Breast epithelium (tissue), 4 donors: ENCODE results near the gene PPHLN1. TPM values are rescaled to one million over a fixed set of nuclear protein-coding genes. Genes with fewer than 3 reads are reported as not detected.
"Not testable (repeated sequence)": the region's sequence is repeated elsewhere in the genome, so short reads cannot be mapped to it uniquely, and the experiment has no call there.

Source experiments
- DNase-seq, 2 donors: peaks; one replicate each; pipeline ENCODE4 v3.0.0-alpha.2; 2019; ENCODE audit warnings: low spot score in 2 of 2
- H3K27ac ChIP-seq, 2 donors: fragments of 200-600 bp; sonication (generic) in 1 of 2; one replicate each; pipeline ENCODE4 v1.5.1; 2016 to 2019; ENCODE audit warnings: mild to moderate bottlenecking in 1 of 2
- H3K27me3 ChIP-seq, 2 donors: fragments of 200-600 bp; sonication (generic) in 1 of 2; one replicate each; pipeline versions ENCODE4 v1.5.1 to v1.6.0; 2017 to 2019; ENCODE audit warnings: control low read depth in 1 of 2, mild to moderate bottlenecking in 1 of 2
- H3K36me3 ChIP-seq: fragments of 200-600 bp; one replicate; pipeline ENCODE4 v1.5.1; 2019
- H3K4me1 ChIP-seq, 2 donors: fragments of 200-600 bp; sonication (generic); one replicate each; pipeline ENCODE4 v1.5.1; 2016 to 2019; ENCODE audit warnings: control low read depth in 1 of 2
- H3K4me3 ChIP-seq, 3 donors: fragments of 200-600 bp; sonication (generic); 1 replicate in 2 of 3; 2 replicates in 1 of 3; pipeline ENCODE4 v1.5.1; 2016 to 2019; ENCODE audit warnings: mild to moderate bottlenecking in 3 of 3, moderate library complexity in 2 of 3
- H3K9me3 ChIP-seq, 2 donors: fragments of 200-600 bp; sonication (generic) in 1 of 2; one replicate each; pipeline ENCODE4 v1.5.1; 2016 to 2019; ENCODE audit warnings: control low read depth in 1 of 2
- CTCF ChIP-seq, 3 donors: fragments of 450-650 bp; IDR thresholded peaks; one replicate each; pipeline ENCODE4 v1.5.1; 2016 to 2017; ENCODE audit warnings: antibody characterized with exemption in 3 of 3, mild to moderate bottlenecking in 3 of 3, moderate library complexity in 3 of 3
- POLR2A ChIP-seq: fragments of 450-650 bp; IDR thresholded peaks from one replicate; pipeline ENCODE4 v1.6.1; 2016; ENCODE audit warnings: antibody characterized with exemption, mild to moderate bottlenecking, moderate library complexity
- POLR2AphosphoS5 ChIP-seq, 3 donors: sonication (generic); formaldehyde crosslinking; IDR thresholded peaks; one replicate each; pipeline ENCODE4 v1.6.1; 2017; ENCODE audit warnings: antibody characterized with exemption in 3 of 3
- intact Hi-C: fragments of 100-400 bp; cut with DNase I; formaldehyde crosslinking; loops from one replicate; pipeline ENCODE4 v1.15.1; 2023; ENCODE audit warnings: low total_unique reads
- total RNA-seq, 3 donors: library from RNA; depleted of rRNA; stranded (reverse); fragments of >200 nt; gene quantifications; one replicate each; pipeline ENCODE4 v1.1.0, GENCODE V29; 2016

Gene PPHLN1
- total RNA-seq, 3 donors from 2014 or later = 52.0 to 90.6 (median 62.3) TPM

GRCh38 chr12:42322567-42322966, 3.4 kb upstream of the PPHLN1 start:
- H3K27ac ChIP-seq = no peak overlapping the region
- no peaks in the 10 kb centered on the region for H3K9me3 ChIP-seq
- no peak for DNase-seq
- no peak overlapping the region for H3K4me3 ChIP-seq
- no peak for TF ChIP-seq POLR2A
- no peak for TF ChIP-seq CTCF (IDR thresholded peaks at IDR 0.05)
- no peak for TF ChIP-seq POLR2AphosphoS5 (IDR thresholded peaks at IDR 0.05)
- peaks cover 4% of the 10 kb centered on the region for H3K36me3 ChIP-seq
- intact Hi-C loops = no loop called here
- peaks cover 0 to 7% of the 10 kb centered on the region in 2 donors for H3K4me1 ChIP-seq
- no peaks in the 10 kb centered on the region for H3K27me3 ChIP-seq

- TF ChIP-seq POLR2AphosphoS5 (IDR thresholded peaks at IDR 0.05) (no peak), POLR2A (no peak), CTCF (IDR thresholded peaks at IDR 0.05) (no peak)
- no peaks in the 10 kb centered on the region for H3K27me3 ChIP-seq
- no peak overlapping the region for H3K4me3 ChIP-seq
- H3K9me3 ChIP-seq = no peaks in the 10 kb centered on the region
- H3K36me3 ChIP-seq = peaks cover 4% of the 10 kb centered on the region
- intact Hi-C loops = no loop called here
- no peak for DNase-seq
- H3K4me1 ChIP-seq = peaks cover 0 to 8% of the 10 kb centered on the region in 2 donors
- H3K27ac ChIP-seq = no peak overlapping the region
Measured at GRCh38 chr12:42323856-42324255, 2.1 kb upstream of the PPHLN1 start.

GRCh38 chr12:42325326-42325652, 678 bp upstream of the PPHLN1 start:
- intact Hi-C loops = no loop called here

GRCh38 chr12:42326541-42327226, 717 bp downstream of the PPHLN1 start:
- TF ChIP-seq POLR2AphosphoS5 (IDR thresholded peaks at IDR 0.05) (no peak), CTCF (IDR thresholded peaks at IDR 0.05) (no peak), POLR2A (no peak)
- H3K36me3 ChIP-seq = peaks cover 4% of the 10 kb centered on the region
- no peaks in the 10 kb centered on the region for H3K9me3 ChIP-seq
- H3K4me3 ChIP-seq = peak overlapping the region; percentile 62 to 77 (median 75)
- peak overlapping the region; percentile 89 to 92 for H3K27ac ChIP-seq
- H3K27me3 ChIP-seq = no peaks in the 10 kb centered on the region
- DNase-seq = no peak
- peaks cover 0 to 8% of the 10 kb centered on the region in 2 donors for H3K4me1 ChIP-seq
- intact Hi-C loops = no loop called here

More at GRCh38 chr12:42325326-42325652, 678 bp upstream of the PPHLN1 start:
- peak overlapping the region; percentile 62 to 77 (median 75) for H3K4me3 ChIP-seq
- peak overlapping the region; percentile 89 to 92 for H3K27ac ChIP-seq
- peaks cover 4% of the 10 kb centered on the region for H3K36me3 ChIP-seq
- H3K4me1 ChIP-seq = peaks cover 0 to 8% of the 10 kb centered on the region in 2 donors
- no peaks in the 10 kb centered on the region for H3K27me3 ChIP-seq
- TF ChIP-seq CTCF (IDR thresholded peaks at IDR 0.05) (no peak), POLR2A (no peak), POLR2AphosphoS5 (IDR thresholded peaks at IDR 0.05) (no peak)
- no peaks in the 10 kb centered on the region for H3K9me3 ChIP-seq
- no peak for DNase-seq

GRCh38 chr12:42327227-42327590, 1.2 kb downstream of the PPHLN1 start:
- no peak for TF ChIP-seq POLR2A
- TF ChIP-seq POLR2AphosphoS5 (IDR thresholded peaks at IDR 0.05) = no peak
- no peak for TF ChIP-seq CTCF (IDR thresholded peaks at IDR 0.05)
- intact Hi-C loops = no loop called here
- DNase-seq = no peak
- Histone ChIP-seq H3K9me3 (no peaks in the 10 kb centered on the region), H3K36me3 (peaks cover under 1% of the 10 kb centered on the region), H3K27me3 (no peaks in the 10 kb centered on the region), H3K4me3 (peak overlapping the region; percentile 62 to 77 (median 75)), H3K27ac (peak overlapping the region in 1 of 2 donors; percentile 92), H3K4me1 (peaks cover 0 to 8% of the 10 kb centered on the region in 2 donors)

GRCh38 chr12:42330097-42330496, 4.1 kb downstream of the PPHLN1 start:
- H3K4me1 ChIP-seq, intact Hi-C loops: not testable (repeated sequence)

More at GRCh38 chr12:42330097-42330496, 4.1 kb downstream of the PPHLN1 start:
- not testable (repeated sequence) for H3K27ac ChIP-seq, H3K36me3 ChIP-seq, H3K9me3 ChIP-seq, H3K27me3 ChIP-seq, DNase-seq, H3K4me3 ChIP-seq
